HEK293 (cell line): ENCODE results near the gene GMEB2.

Experiments used
- CTCF ChIA-PET: fragments of 350-600 bp; formaldehyde crosslinking; extraction: SDS; loops from one replicate; lab custom pipeline; 2021; ENCODE audit warnings: antibody characterized with exemption; lab: Yijun Ruan, JAX
- POLR2A ChIA-PET: fragments of 300-600 bp; formaldehyde crosslinking; extraction: SDS; loops from one replicate; lab custom pipeline; 2020; ENCODE audit warnings: antibody characterized with exemption, inconsistent platforms; lab: Yijun Ruan, JAX
- H3K27ac ChIP-seq: fragments of 200-500 bp; sonication (Bioruptor generic); 2 replicates; pipeline ENCODE4 v1.5.1; 2014; ENCODE audit warnings: low read depth, low read length, control low read depth, inconsistent platforms; ENCODE audit errors: extremely low read depth
- H3K36me3 ChIP-seq, 2 experiments: fragments of 200-500 bp in 1 of 2; sonication (Bioruptor generic) in 1 of 2; 1 replicate in 1 of 2; 2 replicates in 1 of 2; pipeline ENCODE4 v1.5.1; 2014 to 2017; ENCODE audit warnings: inconsistent platforms in 2 of 2, low read length in 2 of 2; ENCODE audit not compliant: control insufficient read depth in 2 of 2, insufficient read depth in 1 of 2
- H3K4me1 ChIP-seq: fragments of 200-500 bp; sonication (Bioruptor generic); 2 replicates; pipeline ENCODE4 v1.5.1; 2014; ENCODE audit warnings: mild to moderate bottlenecking, low read length, inconsistent platforms; ENCODE audit not compliant: control insufficient read depth, insufficient read depth
- H3K4me3 ChIP-seq: 2 replicates; pipeline ENCODE4 v1.5.1; 2011; ENCODE audit warnings: low read depth, mild to moderate bottlenecking, control low read depth, low read length, moderate library complexity
- H3K9me3 ChIP-seq: fragments of 200-500 bp; sonication (Bioruptor generic); 2 replicates; pipeline ENCODE4 v1.5.1; 2014; ENCODE audit warnings: low read depth, low read length, inconsistent platforms; ENCODE audit not compliant: control insufficient read depth, insufficient read depth
- CTCF ChIP-seq: fragments of 450-650 bp; formaldehyde crosslinking; IDR thresholded peaks from 2 replicates; pipeline ENCODE4 v1.5.1; 2016; ENCODE audit warnings: missing biosample characterization, missing genetic modification characterization
- EGR2 ChIP-seq: fragments of 450-650 bp; formaldehyde crosslinking; IDR thresholded peaks from 2 replicates; pipeline ENCODE4 v1.5.1; 2016; ENCODE audit warnings: low read depth, missing biosample characterization, missing genetic modification characterization
- GLIS1 ChIP-seq: fragments of 450-650 bp; formaldehyde crosslinking; IDR thresholded peaks from 2 replicates; pipeline ENCODE4 v1.5.1; 2016; ENCODE audit warnings: missing biosample characterization, missing genetic modification characterization
- GLIS2 ChIP-seq: fragments of 450-650 bp; formaldehyde crosslinking; IDR thresholded peaks from 2 replicates; pipeline ENCODE4 v1.5.1; 2016; ENCODE audit warnings: missing biosample characterization, missing genetic modification characterization
- HOXC10 ChIP-seq: sonication (generic); formaldehyde crosslinking; IDR thresholded peaks from 2 replicates; pipeline ENCODE4 v1.8.1; 2023; ENCODE audit warnings: mild to moderate bottlenecking, missing genetic modification reagents
- PRDM1 ChIP-seq: fragments of 450-650 bp; formaldehyde crosslinking; IDR thresholded peaks from 2 replicates; pipeline ENCODE4; 2016; ENCODE audit warnings: missing biosample characterization, missing genetic modification characterization
- REPIN1 ChIP-seq: fragments of 450-650 bp; formaldehyde crosslinking; IDR thresholded peaks from 2 replicates; pipeline ENCODE4 v1.5.1; 2017; ENCODE audit warnings: missing biosample characterization, missing genetic modification characterization, low read depth
- REST ChIP-seq: fragments of 450-650 bp; formaldehyde crosslinking; IDR thresholded peaks from 2 replicates; pipeline ENCODE4 v1.5.1; 2016; ENCODE audit warnings: missing biosample characterization, missing genetic modification characterization
- ZIC2 ChIP-seq: fragments of 450-650 bp; formaldehyde crosslinking; IDR thresholded peaks from 2 replicates; pipeline ENCODE4 v1.5.1; 2016; ENCODE audit warnings: missing biosample characterization, missing genetic modification characterization
- ZNF121 ChIP-seq: fragments of 450-650 bp; formaldehyde crosslinking; IDR thresholded peaks from 2 replicates; pipeline ENCODE4 v1.5.1; 2016; ENCODE audit warnings: missing biosample characterization, missing genetic modification characterization
- ZNF132 ChIP-seq: fragments of 450-650 bp; formaldehyde crosslinking; IDR thresholded peaks from 2 replicates; pipeline ENCODE4 v1.5.1; 2017; ENCODE audit warnings: missing biosample characterization, missing genetic modification characterization, borderline replicate concordance
- ZNF138 ChIP-seq: fragments of 450-650 bp; formaldehyde crosslinking; IDR thresholded peaks from 2 replicates; pipeline ENCODE4 v1.5.1; 2016; ENCODE audit warnings: missing biosample characterization, missing genetic modification characterization, borderline replicate concordance
- ZNF155 ChIP-seq: fragments of 450-650 bp; formaldehyde crosslinking; IDR thresholded peaks from 2 replicates; pipeline ENCODE4 v1.5.1; 2016; ENCODE audit warnings: missing biosample characterization, missing genetic modification characterization
- ZNF19 ChIP-seq: fragments of 450-650 bp; formaldehyde crosslinking; IDR thresholded peaks from 2 replicates; pipeline ENCODE4; 2016; ENCODE audit warnings: missing biosample characterization, missing genetic modification characterization, low read depth
- ZNF341 ChIP-seq: fragments of 450-650 bp; formaldehyde crosslinking; IDR thresholded peaks from 2 replicates; pipeline ENCODE4; 2016; ENCODE audit warnings: low read depth, missing biosample characterization, missing genetic modification characterization
- ZNF350 ChIP-seq: fragments of 450-650 bp; formaldehyde crosslinking; IDR thresholded peaks from 2 replicates; pipeline ENCODE4 v1.5.0; 2017; ENCODE audit warnings: missing biosample characterization, mild to moderate bottlenecking, missing genetic modification characterization
- ZNF513 ChIP-seq: fragments of 450-650 bp; IDR thresholded peaks from 2 replicates; pipeline ENCODE4 v1.5.1; 2018; ENCODE audit warnings: missing biosample characterization, missing genetic modification characterization
- ZNF514 ChIP-seq: fragments of 450-650 bp; formaldehyde crosslinking; IDR thresholded peaks from 2 replicates; pipeline ENCODE4 v1.5.1; 2016; ENCODE audit warnings: missing biosample characterization, missing genetic modification characterization
- ZNF544 ChIP-seq: fragments of 450-650 bp; formaldehyde crosslinking; IDR thresholded peaks from 2 replicates; pipeline ENCODE4 v1.5.0; 2017; ENCODE audit warnings: missing biosample characterization, missing genetic modification characterization
- ZNF561 ChIP-seq: fragments of 450-650 bp; IDR thresholded peaks from 2 replicates; pipeline ENCODE4 v1.5.1; 2018; ENCODE audit warnings: missing biosample characterization, missing genetic modification characterization, borderline replicate concordance
- ZNF600 ChIP-seq: fragments of 450-650 bp; formaldehyde crosslinking; IDR thresholded peaks from 2 replicates; pipeline ENCODE4 v1.5.1; 2016; ENCODE audit warnings: missing biosample characterization, missing genetic modification characterization
- ZNF629 ChIP-seq: fragments of 450-650 bp; formaldehyde crosslinking; IDR thresholded peaks from 2 replicates; pipeline ENCODE4 v1.5.1; 2017; ENCODE audit warnings: missing biosample characterization, missing genetic modification characterization
- ZNF639 ChIP-seq: fragments of 450-650 bp; formaldehyde crosslinking; IDR thresholded peaks from 2 replicates; pipeline ENCODE4 v1.5.1; 2016; ENCODE audit warnings: missing biosample characterization, missing genetic modification characterization
- ZNF654 ChIP-seq: fragments of 450-650 bp; formaldehyde crosslinking; IDR thresholded peaks from 2 replicates; pipeline ENCODE4 v1.5.1; 2016; ENCODE audit warnings: low read depth, missing biosample characterization, missing genetic modification characterization
- ZNF677 ChIP-seq: fragments of 450-650 bp; IDR thresholded peaks from 2 replicates; pipeline ENCODE4 v1.5.0; 2018; ENCODE audit warnings: missing biosample characterization, mild to moderate bottlenecking, missing genetic modification characterization, moderate library complexity
- ZNF701 ChIP-seq: fragments of 450-650 bp; formaldehyde crosslinking; IDR thresholded peaks from 2 replicates; pipeline ENCODE4 v1.5.1; 2016; ENCODE audit warnings: missing biosample characterization, missing genetic modification characterization

Gene GMEB2

GRCh38 chr20:63582382-63583063 is 44.4 kb downstream of the GMEB2 start:
- no peaks in the 10 kb centered on the region for H3K36me3 ChIP-seq
- CTCF ChIA-PET, result interaction anchor here (1.0 to 1.5 kb wide), 3 partner anchors 17 to 59 kb away, joined by 3 to 4 read pairs (median 4); no protein-coding TSS in a partner anchor
- H3K4me3 ChIP-seq, result no peak overlapping the region
- no peaks in the 10 kb centered on the region for H3K9me3 ChIP-seq
- H3K4me1 ChIP-seq, result no peaks in the 10 kb centered on the region
- H3K27ac ChIP-seq, result no peak overlapping the region
- TF ChIP-seq ZNF600 (0 out of 2 replicates have a peak, but pooled peaks have one; percentile 15), ZNF121 (tag by site-specific recombination) (peak; percentile 97), ZNF341 (tag by site-specific recombination) (peak; percentile 26; the same call in 1 of the 2 replicates), ZNF132 (tag by site-specific recombination) (no peak), ZNF639 (tag by site-specific recombination) (no peak)
- POLR2A ChIA-PET, result interaction anchor here (1.0 kb wide), 1 partner anchor 9 kb away, joined by 3 read pairs; the partner anchor contains the start of gene HELZ2

GRCh38 chr20:63580796-63581461 is 46.0 kb downstream of the GMEB2 start:
- Histone ChIP-seq H3K4me3 (no peak overlapping the region), H3K4me1 (no peaks in the 10 kb centered on the region), H3K9me3 (no peaks in the 10 kb centered on the region), H3K36me3 (no peaks in the 10 kb centered on the region), H3K27ac (no peak overlapping the region)
- CTCF ChIA-PET, result interaction anchor here (1.2 to 1.5 kb wide), 2 partner anchors 19 to 35 kb away, joined by 4 read pairs; no protein-coding TSS in a partner anchor
- POLR2A ChIA-PET, result no interaction called here
- TF ChIP-seq ZNF561 (tag by site-specific recombination), result peak; percentile 58; the same call in 1 of the 2 replicates
- peak; percentile 75 for TF ChIP-seq ZNF654 (tag by site-specific recombination)
- no peak for TF ChIP-seq REST (tag by site-specific recombination)
- no peak for TF ChIP-seq ZNF350
- peak; percentile 92 for TF ChIP-seq GLIS1 (tag by site-specific recombination)
- TF ChIP-seq ZNF629 (tag by site-specific recombination), result 0 out of 2 replicates have a peak, but pooled peaks have one; percentile 28
- TF ChIP-seq ZIC2 (tag by site-specific recombination), result peak; percentile 61
- TF ChIP-seq ZNF138, result no peak
- TF ChIP-seq ZNF677 (tag by site-specific recombination), result no peak
- TF ChIP-seq CTCF, result peak; percentile 68; the same call in 1 of the 2 replicates
- TF ChIP-seq ZNF514 (tag by site-specific recombination), result no peak
- no peak for TF ChIP-seq ZNF155
- TF ChIP-seq EGR2 (tag by site-specific recombination), result 0 out of 2 replicates have a peak, but pooled peaks have one; percentile 11
- TF ChIP-seq ZNF701 (tag by site-specific recombination), result no peak
- no peak for TF ChIP-seq REPIN1 (tag by site-specific recombination)
- TF ChIP-seq ZNF544 (tag by site-specific recombination), result no peak
- TF ChIP-seq ZNF513 (tag by site-specific recombination), result no peak
- TF ChIP-seq GLIS2 (tag by site-specific recombination), result 0 out of 2 replicates have a peak, but pooled peaks have one; percentile 33
- TF ChIP-seq ZNF19 (tag by site-specific recombination), result no peak
- TF ChIP-seq PRDM1 (tag by site-specific recombination), result 0 out of 2 replicates have a peak, but pooled peaks have one; percentile 25
- no peak for TF ChIP-seq HOXC10 (CRISPR knock-in tag)
